Measurements from ENCODE around the gene RGMB.
"Not testable (repeated sequence)": the region's sequence is repeated elsewhere in the genome, so short reads cannot be mapped to it uniquely, and the experiment has no call there.

Gene RGMB, protein sequence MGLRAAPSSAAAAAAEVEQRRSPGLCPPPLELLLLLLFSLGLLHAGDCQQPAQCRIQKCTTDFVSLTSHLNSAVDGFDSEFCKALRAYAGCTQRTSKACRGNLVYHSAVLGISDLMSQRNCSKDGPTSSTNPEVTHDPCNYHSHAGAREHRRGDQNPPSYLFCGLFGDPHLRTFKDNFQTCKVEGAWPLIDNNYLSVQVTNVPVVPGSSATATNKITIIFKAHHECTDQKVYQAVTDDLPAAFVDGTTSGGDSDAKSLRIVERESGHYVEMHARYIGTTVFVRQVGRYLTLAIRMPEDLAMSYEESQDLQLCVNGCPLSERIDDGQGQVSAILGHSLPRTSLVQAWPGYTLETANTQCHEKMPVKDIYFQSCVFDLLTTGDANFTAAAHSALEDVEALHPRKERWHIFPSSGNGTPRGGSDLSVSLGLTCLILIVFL

DNA sequence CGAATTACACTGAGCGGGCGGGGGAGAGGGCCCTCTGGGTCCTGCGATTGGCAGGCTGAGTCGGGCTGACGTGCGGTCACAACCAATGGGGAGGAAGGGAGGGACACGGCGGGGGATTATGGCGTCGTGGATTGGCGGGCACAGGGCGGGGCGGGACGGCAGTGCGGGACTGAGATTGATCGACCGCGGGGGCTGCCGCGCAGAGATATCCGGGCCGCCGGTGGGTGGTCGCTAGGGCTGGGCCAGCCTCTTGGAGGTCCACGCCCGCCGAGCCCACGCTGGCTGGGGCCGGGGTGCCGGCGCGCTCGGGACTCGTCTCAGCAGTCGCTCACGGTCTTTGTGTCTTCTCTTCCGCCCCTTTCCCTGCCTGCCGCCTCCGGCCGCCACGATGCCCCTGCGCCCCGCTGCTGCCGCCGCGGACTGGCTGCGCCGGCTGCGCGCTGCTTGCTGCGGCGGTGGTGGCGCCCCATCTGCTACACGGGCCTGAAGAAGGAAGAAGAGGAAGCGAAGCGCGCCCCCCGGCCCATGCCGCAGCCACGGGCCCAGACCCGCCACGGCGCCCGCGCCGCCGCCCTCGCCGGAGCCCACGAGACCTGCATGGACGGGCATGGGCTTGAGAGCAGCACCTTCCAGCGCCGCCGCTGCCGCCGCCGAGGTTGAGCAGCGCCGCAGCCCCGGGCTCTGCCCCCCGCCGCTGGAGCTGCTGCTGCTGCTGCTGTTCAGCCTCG lies at the start of gene RGMB:
Gene RGMB, plus strand, starts transcription at position 200 of the 728 bp plus-strand sequence. Its CDS starts 408 bp downstream, at position 608.
- peak; percentile 88 for DNase-seq

DNA sequence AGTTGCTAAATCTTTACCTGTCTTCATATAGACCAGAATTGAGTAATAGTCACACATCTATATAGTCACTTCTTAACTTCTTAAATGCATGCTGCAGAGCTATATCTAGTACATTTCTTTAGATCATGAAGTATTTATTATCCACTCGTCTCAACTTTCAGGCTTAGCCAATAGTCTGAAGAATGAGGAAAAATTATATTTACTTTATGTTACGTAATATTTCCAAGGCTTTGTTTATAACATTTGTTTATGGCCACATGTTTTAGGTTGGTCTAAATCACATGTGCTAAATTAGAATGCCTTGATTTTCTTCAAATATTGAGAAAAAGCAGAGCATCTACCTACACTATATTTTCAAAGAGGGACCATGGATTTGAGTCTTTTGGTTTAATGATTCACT lies 47.2 kb upstream of the RGMB start:
- no peak for DNase-seq

DNA sequence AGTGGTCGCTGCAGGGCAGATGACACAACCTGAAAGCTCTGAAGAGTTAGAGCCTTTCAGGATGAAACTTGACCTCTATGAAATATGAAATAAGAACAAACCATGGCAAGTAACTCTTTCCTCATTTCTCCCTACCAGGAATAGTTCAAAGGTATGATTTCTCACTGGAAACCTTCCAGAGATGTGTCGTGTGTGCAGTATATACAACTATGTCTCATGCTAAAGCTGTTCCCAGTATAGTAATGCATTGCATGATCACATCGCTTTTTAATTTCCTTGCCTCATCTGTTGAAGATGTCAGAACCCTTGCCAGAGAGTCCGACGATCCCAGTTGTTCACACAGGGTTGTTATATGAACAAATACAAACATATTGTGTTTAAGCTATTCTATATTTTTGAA lies 45.8 kb upstream of the RGMB start:
- DNase-seq: no peak

DNA sequence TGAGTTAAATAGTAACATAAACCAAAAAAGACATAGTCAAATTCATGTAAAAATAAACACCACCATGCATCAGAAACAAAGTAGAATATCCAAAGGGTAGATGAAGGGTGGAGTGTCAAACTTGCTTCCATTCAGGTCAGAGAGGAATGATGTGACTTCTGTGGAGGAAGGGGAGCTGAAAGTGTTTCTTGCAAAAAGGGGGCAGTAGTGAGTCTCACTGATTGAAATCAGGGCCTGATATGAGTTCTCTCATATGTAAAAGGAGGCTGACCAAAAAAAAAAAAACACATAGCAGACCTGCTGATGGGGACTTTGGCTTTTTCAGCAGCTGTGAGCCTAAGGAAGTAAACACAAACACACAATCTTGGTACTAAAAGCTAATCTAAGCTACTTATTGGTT lies 38.8 kb upstream of the RGMB start:
- DNase-seq: no peak

DNA sequence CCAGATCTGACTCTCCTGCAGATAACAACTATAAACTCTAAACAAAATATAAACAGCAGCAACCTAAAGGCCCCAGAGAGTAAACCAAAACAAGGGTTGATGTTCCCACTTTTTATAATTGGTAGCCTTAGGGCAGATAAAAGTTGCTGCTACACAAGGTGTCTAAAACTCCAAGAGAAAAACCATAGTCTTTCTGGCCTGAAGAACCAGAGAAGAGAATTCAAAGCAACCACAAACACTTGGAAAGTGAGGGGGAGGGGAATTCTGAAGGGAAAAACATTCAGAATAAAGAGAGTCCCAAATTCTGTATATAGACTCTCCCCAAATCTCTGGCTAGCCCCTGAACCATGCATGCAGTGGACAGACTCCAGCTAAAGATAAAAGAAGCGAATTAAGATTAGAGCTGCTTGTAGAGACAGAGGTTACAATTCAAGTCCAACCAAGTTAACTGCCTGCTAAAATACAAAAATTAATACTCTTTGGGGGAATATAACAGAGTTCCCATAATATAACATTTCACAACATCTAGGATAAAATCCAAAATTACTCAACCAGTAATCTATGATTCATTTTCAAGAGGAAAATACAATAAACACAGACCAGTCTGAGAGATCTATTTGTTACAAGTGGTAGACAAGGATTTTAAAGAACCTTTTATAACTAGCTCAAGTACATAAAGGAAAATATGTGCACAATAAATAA lies 37.5 kb upstream of the RGMB start:
- DNase-seq: no peak

DNA sequence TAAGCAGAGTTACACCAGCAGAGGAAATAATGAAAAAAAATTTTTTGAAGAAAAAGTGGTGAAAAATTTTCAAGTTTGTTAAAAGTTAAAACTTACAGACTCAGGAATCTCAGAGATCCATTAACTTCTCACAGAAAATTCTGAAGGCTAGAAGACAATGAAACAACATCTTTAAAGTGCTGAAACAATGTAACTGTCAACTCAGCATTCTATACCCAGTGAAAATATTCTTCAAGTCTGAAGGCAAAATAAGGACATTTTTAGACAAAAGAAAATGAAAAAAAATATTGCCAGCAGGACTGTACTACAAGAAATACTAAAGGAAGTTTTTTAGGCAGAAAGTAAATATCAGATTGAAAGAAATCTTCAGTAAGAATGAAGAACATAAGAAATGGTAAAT lies 36.7 kb upstream of the RGMB start:
- no peak for DNase-seq

DNA sequence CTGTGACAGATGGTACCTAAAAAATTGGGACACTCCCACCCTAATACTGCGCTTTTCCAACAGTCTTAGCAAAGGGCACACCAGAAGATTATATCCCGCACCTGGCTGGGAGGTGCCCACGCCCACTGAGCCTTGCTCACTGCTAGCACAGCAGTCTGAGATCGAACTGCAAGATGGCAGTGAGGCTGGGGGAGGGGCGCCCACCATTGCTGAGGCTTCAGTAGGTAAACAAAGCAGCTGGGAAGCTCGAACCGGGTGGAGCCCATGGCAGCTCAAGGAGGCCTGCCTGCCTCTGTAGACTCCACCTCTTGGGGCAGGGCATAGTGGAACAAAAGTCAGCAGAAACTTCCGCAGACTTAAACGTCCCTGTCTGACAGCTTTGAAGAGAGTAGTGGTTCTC lies 36.0 kb upstream of the RGMB start:
- DNase-seq: not testable (repeated sequence)

DNA sequence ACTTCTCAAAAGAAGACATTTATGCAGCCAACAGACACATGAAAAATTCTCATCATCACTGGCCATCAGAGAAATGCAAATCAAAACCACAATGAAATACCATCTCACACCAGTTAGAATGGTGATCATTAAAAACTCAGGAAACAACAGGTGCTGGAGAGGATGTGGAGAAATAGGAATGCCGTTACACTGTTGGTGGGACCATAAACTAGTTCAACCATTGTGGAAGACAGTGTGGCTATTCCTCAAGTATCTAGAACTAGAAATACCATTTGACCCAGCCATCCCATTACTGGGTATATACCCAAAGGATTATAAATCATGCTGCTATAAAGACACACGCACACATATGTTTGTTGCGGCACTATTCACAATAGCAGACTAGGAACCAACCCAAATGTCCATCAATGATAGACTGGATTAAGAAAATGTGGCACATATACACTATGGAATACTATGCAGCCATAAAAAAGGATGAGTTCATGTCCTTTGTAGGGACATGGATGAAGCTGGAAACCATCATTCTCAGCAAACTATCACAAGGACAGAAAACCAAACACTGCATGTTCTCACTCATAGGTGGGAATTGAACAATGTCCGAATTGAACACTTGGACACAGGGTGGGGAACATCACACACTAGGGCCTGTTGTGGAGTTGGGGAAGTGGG lies 34.8 kb upstream of the RGMB start:
- not testable (repeated sequence) for DNase-seq

DNA sequence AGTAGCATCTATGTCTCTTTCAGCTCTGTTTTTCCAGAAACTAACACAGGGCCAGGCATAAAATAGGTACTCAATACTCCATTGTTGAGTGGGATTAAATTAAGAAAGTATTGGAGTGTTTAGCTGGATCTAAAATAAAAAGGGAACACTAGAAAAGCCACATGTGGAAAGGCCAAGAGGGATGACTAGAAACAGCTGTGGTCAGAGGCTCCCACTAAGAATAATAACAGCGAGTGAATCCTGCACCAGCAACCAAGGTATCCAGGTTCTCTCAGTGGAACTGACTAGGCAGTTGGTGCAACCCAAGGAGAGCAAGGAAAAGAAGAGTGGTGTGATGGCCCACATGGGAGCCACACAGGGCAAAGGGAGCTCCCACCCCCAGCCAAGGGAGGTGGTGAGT lies 31.5 kb upstream of the RGMB start:
- DNase-seq: no peak

DNA sequence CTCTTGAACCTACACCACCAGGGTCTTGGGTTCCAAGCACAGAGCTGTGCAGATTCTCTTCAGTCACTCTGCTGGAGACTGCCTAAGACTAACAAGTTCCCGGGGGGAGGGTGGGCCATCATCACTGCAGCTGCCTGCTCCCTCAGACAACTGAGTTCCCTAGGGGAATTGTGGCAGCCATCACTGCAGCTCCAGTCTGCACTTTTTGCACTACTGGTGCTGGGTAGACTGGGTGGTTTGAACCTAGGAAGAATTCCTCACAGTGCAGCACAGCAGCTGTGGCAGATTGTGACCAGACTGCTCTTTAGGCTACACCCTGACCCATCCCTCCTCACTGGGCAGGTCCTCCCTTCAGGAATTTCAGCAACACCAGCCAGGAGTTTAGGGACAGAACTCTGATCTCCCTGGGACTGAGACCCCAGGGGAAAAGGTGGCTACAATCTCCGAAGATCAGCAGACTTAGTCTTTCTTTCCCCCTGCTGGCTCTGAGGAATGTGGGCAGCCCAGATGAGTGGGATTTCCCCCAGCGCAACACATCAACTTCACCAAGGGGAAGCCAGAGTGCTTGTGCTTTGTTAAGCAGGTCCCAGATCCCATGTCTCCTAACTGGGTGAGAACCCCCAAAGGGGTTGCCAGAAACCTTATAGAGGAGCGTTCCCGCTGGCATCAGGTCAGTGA lies 30.9 kb upstream of the RGMB start:
- DNase-seq: no peak

DNA sequence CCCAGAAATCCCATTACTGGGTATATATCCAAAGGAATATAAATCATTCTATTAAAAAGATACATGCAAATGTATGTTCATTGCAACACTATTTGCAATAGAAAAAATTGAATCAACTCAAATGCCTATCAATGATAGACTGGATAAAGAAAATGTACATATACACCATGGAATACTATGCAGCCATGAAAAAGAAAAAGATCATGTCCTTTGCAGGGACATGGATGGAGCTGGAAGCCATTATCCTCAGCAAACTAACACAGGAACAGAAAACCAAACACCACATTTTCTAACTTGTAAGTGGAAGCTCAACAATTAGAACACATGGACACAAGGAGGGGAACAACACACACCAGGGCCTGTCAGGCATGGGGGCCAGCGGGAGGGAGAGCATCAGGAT lies 25.2 kb upstream of the RGMB start:
- DNase-seq: not testable (repeated sequence)

DNA sequence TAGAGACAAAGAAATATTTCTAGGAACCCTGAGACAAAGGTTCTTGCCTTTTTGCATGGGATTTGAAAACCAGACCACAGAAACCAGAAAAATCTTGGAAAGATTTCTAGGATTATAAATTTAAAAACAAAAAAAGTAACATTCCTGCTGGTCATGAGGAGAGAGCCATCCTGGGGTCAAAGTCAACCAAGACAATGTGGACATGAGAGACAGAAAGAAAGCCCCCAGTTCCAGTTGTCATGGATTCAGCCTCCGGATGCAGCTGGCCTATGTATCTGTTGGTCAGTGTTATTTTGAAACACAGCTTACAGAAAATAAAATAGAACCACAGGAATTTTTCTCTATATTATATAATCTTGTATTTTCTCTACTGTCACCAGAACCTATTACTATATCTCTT lies 24.4 kb upstream of the RGMB start:
- DNase-seq: no peak

DNA sequence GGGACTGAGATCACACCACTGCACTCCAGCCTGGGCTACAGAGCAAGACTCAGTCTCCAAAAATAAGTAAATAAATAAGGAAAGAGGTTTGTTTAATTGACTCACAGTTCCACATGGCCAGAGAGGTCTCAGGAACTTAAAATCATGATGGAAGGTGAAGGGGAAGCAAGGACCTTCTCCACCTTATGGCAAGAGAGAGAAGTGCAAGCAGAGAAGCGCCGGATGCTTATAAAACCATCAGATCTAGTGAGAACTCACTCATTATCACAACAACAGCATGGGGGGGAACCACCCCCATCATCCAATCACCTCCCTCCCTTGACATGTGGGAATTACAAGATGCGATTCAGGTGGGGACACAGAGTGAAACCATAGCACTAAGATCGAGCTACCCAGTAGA lies 22.8 kb upstream of the RGMB start:
- no peak for DNase-seq

DNA sequence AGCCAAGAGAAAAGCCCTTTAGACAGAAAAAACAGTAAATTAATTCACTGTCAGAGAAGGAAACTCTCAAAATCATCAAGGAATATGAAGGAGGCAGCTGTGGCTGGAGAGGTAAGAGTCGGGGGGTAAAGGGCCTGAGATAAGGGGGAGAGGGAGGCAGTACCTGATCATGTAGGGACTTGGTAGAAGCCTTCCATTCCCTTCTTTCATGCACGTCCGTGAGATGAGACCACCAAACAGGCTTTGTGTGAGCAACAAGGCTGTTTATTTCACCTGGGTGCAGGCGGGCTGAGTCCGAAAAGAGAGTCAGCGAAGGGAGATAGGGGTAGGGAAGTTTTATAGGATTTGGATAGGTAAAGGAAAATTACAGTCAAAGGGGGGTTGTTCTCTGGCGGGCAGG lies 21.1 kb upstream of the RGMB start:
- DNase-seq: not testable (repeated sequence)

DNA sequence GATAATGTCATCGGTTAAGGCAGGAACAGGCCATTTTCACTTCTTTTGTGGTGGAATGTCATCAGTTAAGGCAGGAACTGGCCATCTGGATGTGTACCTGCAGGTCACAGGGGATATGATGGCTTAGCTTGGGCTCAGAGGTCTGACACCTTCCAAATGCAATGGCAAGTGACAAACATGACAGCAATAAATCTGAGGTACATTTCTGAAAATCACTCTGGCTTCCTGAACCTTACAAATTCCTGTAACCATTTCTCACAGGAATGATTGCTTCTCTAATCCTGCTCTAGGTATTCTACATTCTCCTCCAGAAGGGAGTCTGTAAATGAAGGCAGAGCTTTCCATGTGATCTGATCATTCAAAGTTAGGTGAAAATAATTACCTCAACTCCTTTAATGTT lies 20.7 kb upstream of the RGMB start:
- not testable (repeated sequence) for DNase-seq

DNA sequence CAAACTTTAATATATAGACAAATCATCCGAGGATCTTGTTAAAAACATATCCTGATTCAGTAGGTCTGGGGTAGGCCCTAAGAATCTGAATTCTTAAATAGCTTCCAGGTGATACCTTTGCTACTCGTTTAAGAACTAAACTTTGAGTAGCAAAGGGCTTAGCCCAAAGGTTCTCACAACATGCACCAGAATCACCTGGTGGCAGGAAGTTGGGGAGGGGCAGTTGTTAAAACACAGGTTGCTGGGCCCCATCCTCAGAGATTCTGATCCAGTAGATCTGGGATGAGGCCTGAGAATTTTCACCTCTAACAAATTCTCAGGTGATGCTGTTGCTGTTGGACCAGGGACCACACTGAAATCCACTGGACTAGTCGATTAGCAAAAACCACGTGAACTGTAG lies 20.0 kb upstream of the RGMB start:
- DNase-seq: no peak

DNA sequence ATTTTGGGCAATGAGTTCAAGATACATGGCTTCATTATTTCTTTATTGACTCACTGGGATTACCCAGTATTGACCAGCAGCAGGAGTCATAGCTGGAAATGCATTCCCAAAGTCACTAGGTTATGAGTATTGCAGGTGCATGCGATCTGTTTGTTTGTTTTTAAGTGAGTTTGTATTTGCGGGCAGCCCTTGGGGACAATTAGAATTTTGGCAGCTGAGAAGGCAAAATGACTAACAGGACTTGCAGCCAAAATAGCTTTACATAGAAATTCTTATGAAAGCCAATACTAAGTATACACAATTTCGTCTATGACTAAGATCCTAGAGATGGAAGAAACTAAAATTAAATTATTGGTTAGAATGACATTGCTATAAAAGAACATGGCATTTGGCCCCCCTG lies 18.1 kb upstream of the RGMB start:
- no peak for DNase-seq

DNA sequence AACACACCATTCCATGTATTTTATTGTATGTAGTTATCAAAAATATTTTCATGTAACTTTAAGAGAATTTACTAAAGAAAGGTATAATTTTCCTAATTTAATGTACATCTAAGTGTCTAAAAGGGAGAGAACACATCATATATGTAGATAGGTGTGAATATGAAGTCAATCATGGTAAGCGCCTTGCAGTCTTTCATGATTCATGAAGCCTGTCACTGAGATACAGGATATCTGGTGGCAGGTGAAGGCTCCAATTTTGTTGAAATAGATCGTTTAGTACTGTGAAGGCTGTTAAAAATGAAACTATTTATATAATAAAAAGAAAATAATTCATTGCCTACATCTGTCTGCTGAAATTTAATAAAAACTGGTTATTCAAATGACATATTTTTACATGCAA lies 15.5 kb upstream of the RGMB start:
- no peak for DNase-seq

DNA sequence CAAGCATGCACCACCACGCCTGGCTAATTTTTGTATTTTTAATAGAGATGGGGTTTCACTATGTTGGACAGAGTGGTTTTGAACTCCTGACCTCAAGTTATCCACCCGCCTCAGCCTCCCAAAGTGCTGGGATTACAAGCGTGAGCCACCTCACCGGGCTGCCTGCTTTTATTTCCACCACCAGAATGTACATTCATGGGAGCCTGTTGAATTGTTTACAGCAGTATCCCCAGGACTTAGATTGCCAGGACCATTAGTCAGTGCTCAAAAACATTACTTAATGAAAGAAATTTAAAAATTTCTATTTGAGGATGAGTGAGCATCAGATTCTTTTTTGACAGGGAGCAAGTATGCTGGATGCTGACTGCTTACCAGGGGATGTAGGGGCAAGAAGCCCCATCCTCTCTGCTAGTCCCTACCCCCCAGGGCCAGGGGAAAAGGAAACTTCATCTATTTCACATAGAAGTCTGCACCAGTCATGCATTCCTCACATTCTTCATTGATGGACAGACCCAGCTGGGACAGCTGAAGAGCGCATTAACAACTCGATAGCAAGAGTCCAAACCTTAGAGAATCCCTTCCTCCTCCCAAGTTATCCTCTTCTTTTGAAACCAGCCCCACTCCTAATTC lies 10.3 kb upstream of the RGMB start:
- no peak for DNase-seq

DNA sequence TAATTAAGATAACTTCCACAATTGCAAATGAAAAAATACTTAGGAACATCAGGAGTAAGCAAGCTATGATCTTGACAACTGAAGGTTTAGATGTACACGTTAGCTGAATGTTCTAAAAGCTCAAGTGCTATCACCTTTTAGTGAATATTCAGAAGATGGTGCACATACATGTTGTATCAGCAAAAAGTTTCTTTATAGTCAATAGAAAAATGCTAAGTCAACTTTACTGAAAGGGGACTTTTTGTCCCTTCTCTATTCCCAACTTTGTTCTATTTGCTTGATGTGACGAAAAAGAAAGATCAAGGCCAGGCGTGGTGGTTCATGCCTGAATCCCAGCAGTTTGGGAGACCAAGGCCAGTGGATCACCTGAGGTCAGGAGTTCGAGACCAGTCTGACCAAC lies 7.6 kb upstream of the RGMB start:
- no peak for DNase-seq

DNA sequence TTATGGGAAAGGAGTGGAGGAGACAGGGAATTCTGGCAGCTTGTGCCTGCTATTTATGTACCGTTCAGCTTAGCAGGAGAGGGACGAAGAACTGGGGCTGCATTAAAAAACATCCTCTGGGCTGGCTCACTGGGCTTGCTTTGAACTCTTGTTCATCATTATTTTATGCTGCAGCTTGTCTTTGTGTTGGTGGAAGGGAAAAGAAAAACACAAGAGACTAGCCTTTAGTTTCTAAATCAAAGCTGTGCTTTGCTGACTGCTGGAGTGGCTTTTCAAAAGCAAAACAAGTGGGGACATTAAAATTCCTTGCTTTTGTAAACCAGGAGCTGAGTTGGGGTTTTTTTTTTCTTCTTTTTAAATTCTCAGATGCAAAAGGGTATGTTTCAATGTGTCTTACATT lies 5.9 kb upstream of the RGMB start:
- DNase-seq: no peak

All from NCI-H1694 (cell line).